SK-N-SH (cell line): ENCODE data around the gene CRB1. TPM values are rescaled to one million over a fixed set of nuclear protein-coding genes. Genes with fewer than 3 reads are reported as not detected.
A peak's percentile ranks its signal among the peaks of the same experiment; 100 is the strongest.

Source experiments
- CTCF ChIA-PET: fragments of 300-600, 350-600 bp; formaldehyde crosslinking; extraction: SDS; loops from one replicate; lab custom pipeline; 2021; lab: Yijun Ruan, JAX
- POLR2A ChIA-PET: fragments of 350-600 bp; sonication (Branson Sonifier 250); formaldehyde crosslinking; extraction: SDS; loops from one replicate; lab custom pipeline; 2020; ENCODE audit warnings: antibody characterized with exemption, inconsistent platforms; lab: Yijun Ruan, JAX
- DNase-seq: peaks from one replicate; pipeline ENCODE4 v3.0.0; 2012
- H2AFZ ChIP-seq: fragments of 200-600 bp; sonication (generic); 2 replicates; pipeline ENCODE4 v1.8.1; 2016; ENCODE audit warnings: antibody characterized with exemption, mild to moderate bottlenecking, low read depth
- H3F3A ChIP-seq: fragments of 200-600 bp; sonication (generic); replicated peaks from 2 replicates; pipeline ENCODE3; 2016; ENCODE audit warnings: antibody characterized with exemption, mild to moderate bottlenecking; ENCODE audit not compliant: insufficient read depth
- H3K27ac ChIP-seq, 2 experiments: fragments of 200-500 bp in 1 of 2; fragments of 200-600 bp in 1 of 2; sonication (Bioruptor generic) in 1 of 2; sonication (generic), shearing (Covaris generic) in 1 of 2; 2 replicates each; pipeline versions ENCODE4 v1.5.1 to v1.6.1; 2014 to 2016; ENCODE audit warnings: low read depth in 2 of 2, inconsistent platforms in 1 of 2, low read length in 1 of 2, mild to moderate bottlenecking in 1 of 2, mixed read lengths in 1 of 2
- H3K27me3 ChIP-seq: fragments of 200-600 bp; sonication (generic), shearing (Covaris generic); 2 replicates; pipeline ENCODE4 v1.6.1; 2016; ENCODE audit warnings: mixed run types; ENCODE audit not compliant: insufficient read depth
- H3K36me3 ChIP-seq, 2 experiments: fragments of 200-500 bp in 1 of 2; fragments of 200-600 bp in 1 of 2; sonication (Bioruptor generic) in 1 of 2; sonication (generic) in 1 of 2; replicated peaks in 1 of 2; 2 replicates each; pipeline versions ENCODE3 to v1.5.1; 2014 to 2016; ENCODE audit warnings: low read length in 1 of 2, mild to moderate bottlenecking in 1 of 2; ENCODE audit not compliant: insufficient read depth in 2 of 2, control insufficient read depth in 1 of 2
- H3K4me1 ChIP-seq, 2 experiments: fragments of 200-500 bp in 1 of 2; fragments of 200-600 bp in 1 of 2; sonication (Bioruptor generic) in 1 of 2; sonication (generic), shearing (Covaris generic) in 1 of 2; 2 replicates each; pipeline versions ENCODE4 v1.5.1 to v1.6.1; 2014 to 2016; ENCODE audit warnings: low read depth in 1 of 2, low read length in 1 of 2, mixed run types in 1 of 2; ENCODE audit not compliant: insufficient read depth in 2 of 2, control insufficient read depth in 1 of 2
- H3K4me2 ChIP-seq: fragments of 200-600 bp; sonication (generic), shearing (Covaris generic); 2 replicates; pipeline ENCODE4 v1.6.1; 2017; ENCODE audit warnings: mixed run types
- H3K4me3 ChIP-seq, 2 experiments: fragments of 200-500 bp in 1 of 2; fragments of 200-600 bp in 1 of 2; sonication (Bioruptor generic) in 1 of 2; sonication (generic), shearing (Covaris generic) in 1 of 2; 2 replicates each; pipeline versions ENCODE4 v1.5.1 to v1.8.1; 2014 to 2016; ENCODE audit warnings: low read depth in 2 of 2, inconsistent platforms in 1 of 2, low read length in 1 of 2, mild to moderate bottlenecking in 1 of 2, mixed read lengths in 1 of 2, moderate library complexity in 1 of 2
- H3K79me2 ChIP-seq: fragments of 200-600 bp; sonication (generic); 2 replicates; pipeline ENCODE4 v1.8.1; 2017; ENCODE audit warnings: mild to moderate bottlenecking; ENCODE audit not compliant: insufficient read depth
- H3K9ac ChIP-seq: fragments of 200-600 bp; sonication (generic); 2 replicates; pipeline ENCODE4 v1.6.1; 2017; ENCODE audit warnings: mixed run types
- H3K9me2 ChIP-seq: fragments of 200-600 bp; sonication (generic); 2 replicates; pipeline ENCODE4 v1.6.1; 2017; ENCODE audit warnings: mixed run types
- H3K9me3 ChIP-seq: fragments of 200-600 bp; sonication (generic); 2 replicates; pipeline ENCODE4 v1.6.1; 2017; ENCODE audit warnings: mixed run types, mild to moderate bottlenecking, moderate library complexity
- H4K20me1 ChIP-seq: fragments of 200-600 bp; sonication (generic); 2 replicates; pipeline ENCODE4 v1.6.1; 2017; ENCODE audit warnings: mild to moderate bottlenecking, mixed run types; ENCODE audit not compliant: insufficient read depth
- EP300 ChIP-seq, 2 experiments: IDR thresholded peaks; 2 replicates each; pipeline versions ENCODE4 v1.4.0 to v1.6.1; 2012; ENCODE audit warnings: borderline replicate concordance in 1 of 2, low read depth in 1 of 2, low read length in 1 of 2
- EZH2phosphoT487 ChIP-seq: fragments of 200-600 bp; sonication (generic); IDR thresholded peaks from 2 replicates; pipeline ENCODE4 v1.6.1; 2017; ENCODE audit warnings: low read depth, mixed run types, mild to moderate bottlenecking, antibody characterized with exemption, moderate library complexity, borderline replicate concordance
- FOSL2 ChIP-seq: IDR thresholded peaks from 2 replicates; pipeline ENCODE4 v1.4.0; 2012; ENCODE audit warnings: low read depth, mild to moderate bottlenecking, moderate library complexity, borderline replicate concordance
- FOXM1 ChIP-seq: IDR thresholded peaks from 2 replicates; pipeline ENCODE4 v1.4.0; 2012; ENCODE audit warnings: low read depth, mild to moderate bottlenecking
- MEF2A ChIP-seq: IDR thresholded peaks from 2 replicates; pipeline ENCODE4 v1.4.0; 2012; ENCODE audit warnings: low read depth, borderline replicate concordance
- NFIC ChIP-seq: IDR thresholded peaks from 2 replicates; pipeline ENCODE4 v1.4.0; 2012; ENCODE audit warnings: borderline replicate concordance
- NRF1 ChIP-seq: IDR thresholded peaks from 2 replicates; pipeline ENCODE4 v1.6.1; 2012; ENCODE audit warnings: low read depth, mild to moderate bottlenecking, low read length
- POLR2AphosphoS5 ChIP-seq: IDR thresholded peaks from 2 replicates; pipeline ENCODE4 v1.6.1; 2012; ENCODE audit warnings: low read depth, low read length
- RAD21 ChIP-seq: IDR thresholded peaks from 2 replicates; pipeline ENCODE4 v1.6.1; 2012; ENCODE audit warnings: mild to moderate bottlenecking, low read length
- REST ChIP-seq: IDR thresholded peaks from 2 replicates; pipeline ENCODE4 v1.6.1; 2012; ENCODE audit warnings: mild to moderate bottlenecking, low read depth, low read length, moderate library complexity
- RXRA ChIP-seq: IDR thresholded peaks from 2 replicates; pipeline ENCODE4 v1.4.0; 2012; ENCODE audit warnings: low read depth, mild to moderate bottlenecking, borderline replicate concordance
- SMC3 ChIP-seq: IDR thresholded peaks from 2 replicates; pipeline ENCODE4 v1.6.1; 2012; ENCODE audit warnings: low read depth, low read length, improper control_type of control experiment
- TEAD4 ChIP-seq: IDR thresholded peaks from 2 replicates; pipeline ENCODE4 v1.4.0; 2012; ENCODE audit warnings: mild to moderate bottlenecking, borderline replicate concordance; ENCODE audit not compliant: insufficient read depth
- WGBS: methylation state at CpG from one replicate; pipeline ENCODE4 v1.1.6; 2017; ENCODE audit warnings: low lambda C conversion rate; 5-methylcytosine and 5-hydroxymethylcytosine counted together
- polyA plus RNA-seq, 3 experiments: library from polyadenylated mRNA; depleted of rRNA; stranded (reverse); fragments of >200 nt; gene quantifications; 2 replicates each; pipeline ENCODE4 v1.2.3, GENCODE V29; 2012
- TF ChIP-seq, protein P1 (sequence below): fragments of 150-350 bp; IDR thresholded peaks from 2 replicates; pipeline ENCODE4 v1.6.1; 2017; ENCODE audit warnings: antibody characterized with exemption, low read length, low read depth, borderline replicate concordance
- TF ChIP-seq, protein P2 (sequence below): IDR thresholded peaks from 2 replicates; pipeline ENCODE4 v1.4.0; 2012; ENCODE audit warnings: low read depth, borderline replicate concordance

CRB1 gene
- polyA plus RNA-seq, 1 of the 3 experiments (the other 2 are of a cell fraction) = 0.13 TPM

DNA sequence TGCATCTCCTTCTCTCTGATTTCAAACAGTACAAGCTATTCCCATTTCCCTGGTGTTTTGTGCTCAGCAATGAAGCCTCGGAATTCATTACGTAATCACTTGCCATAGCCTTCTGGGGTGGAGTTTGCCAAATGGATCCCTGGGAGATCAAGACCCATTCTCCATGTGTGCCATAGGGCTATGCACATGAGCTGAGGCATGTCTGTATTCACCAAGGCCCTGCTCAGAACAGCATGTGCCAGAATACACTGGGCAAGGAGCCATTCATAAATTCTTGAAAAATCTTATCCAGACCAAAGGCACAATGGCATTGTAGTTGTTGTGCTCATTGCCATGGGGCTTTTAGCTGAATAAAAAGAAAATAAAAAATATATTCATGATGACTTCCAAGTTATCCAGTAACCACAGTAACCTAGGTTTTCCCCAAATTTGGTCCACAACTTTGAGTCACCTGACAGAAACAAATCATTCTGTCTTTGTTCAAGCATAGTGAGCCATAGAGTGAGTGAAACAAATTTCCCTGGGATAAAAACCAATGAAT is 53.0 kb downstream of the CRB1 start (continued):
- TF ChIP-seq REST (no peak), FOSL2 (no peak), RAD21 (no peak), NFIC (no peak), EP300 (IDR thresholded peaks at IDR 0.05; ENCODE audit: borderline replicate concordance in 1 of 2, low read depth in 1 of 2, low read length in 1 of 2) (no peak), SMC3 (no peak), MEF2A (no peak)
- TF ChIP-seq, protein P1, sequence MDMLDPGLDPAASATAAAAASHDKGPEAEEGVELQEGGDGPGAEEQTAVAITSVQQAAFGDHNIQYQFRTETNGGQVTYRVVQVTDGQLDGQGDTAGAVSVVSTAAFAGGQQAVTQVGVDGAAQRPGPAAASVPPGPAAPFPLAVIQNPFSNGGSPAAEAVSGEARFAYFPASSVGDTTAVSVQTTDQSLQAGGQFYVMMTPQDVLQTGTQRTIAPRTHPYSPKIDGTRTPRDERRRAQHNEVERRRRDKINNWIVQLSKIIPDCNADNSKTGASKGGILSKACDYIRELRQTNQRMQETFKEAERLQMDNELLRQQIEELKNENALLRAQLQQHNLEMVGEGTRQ = no peak
- TF ChIP-seq, protein P2, sequence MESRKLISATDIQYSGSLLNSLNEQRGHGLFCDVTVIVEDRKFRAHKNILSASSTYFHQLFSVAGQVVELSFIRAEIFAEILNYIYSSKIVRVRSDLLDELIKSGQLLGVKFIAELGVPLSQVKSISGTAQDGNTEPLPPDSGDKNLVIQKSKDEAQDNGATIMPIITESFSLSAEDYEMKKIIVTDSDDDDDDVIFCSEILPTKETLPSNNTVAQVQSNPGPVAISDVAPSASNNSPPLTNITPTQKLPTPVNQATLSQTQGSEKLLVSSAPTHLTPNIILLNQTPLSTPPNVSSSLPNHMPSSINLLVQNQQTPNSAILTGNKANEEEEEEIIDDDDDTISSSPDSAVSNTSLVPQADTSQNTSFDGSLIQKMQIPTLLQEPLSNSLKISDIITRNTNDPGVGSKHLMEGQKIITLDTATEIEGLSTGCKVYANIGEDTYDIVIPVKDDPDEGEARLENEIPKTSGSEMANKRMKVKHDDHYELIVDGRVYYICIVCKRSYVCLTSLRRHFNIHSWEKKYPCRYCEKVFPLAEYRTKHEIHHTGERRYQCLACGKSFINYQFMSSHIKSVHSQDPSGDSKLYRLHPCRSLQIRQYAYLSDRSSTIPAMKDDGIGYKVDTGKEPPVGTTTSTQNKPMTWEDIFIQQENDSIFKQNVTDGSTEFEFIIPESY = no peak

- H3K4me2 ChIP-seq = peak overlapping the region; percentile 27; the same call in 1 of the 2 replicates
- TF ChIP-seq REST = no peak
- no peak for TF ChIP-seq NFIC
- no peak for TF ChIP-seq NRF1
- no peak for TF ChIP-seq TEAD4
- no peak for TF ChIP-seq FOXM1
- no peak for TF ChIP-seq EP300 (IDR thresholded peaks at IDR 0.05; ENCODE audit: borderline replicate concordance in 1 of 2, low read depth in 1 of 2, low read length in 1 of 2)
- no peak for TF ChIP-seq RXRA
- no peak for TF ChIP-seq EZH2phosphoT487
- no peak for TF ChIP-seq FOSL2
- TF ChIP-seq, protein P1 = no peak
- TF ChIP-seq POLR2AphosphoS5 = no peak
- TF ChIP-seq, all 33 proteins: peak for 0
- H3K4me1 ChIP-seq = peaks cover 0 to 4% of the 10 kb centered on the region in 2 experiments; a peak in 1 of 4 replicates
- H3K36me3 ChIP-seq = no peaks in the 10 kb centered on the region
- DNase-seq = no peak
- H3K27me3 ChIP-seq = no peaks in the 10 kb centered on the region
- H3K9ac ChIP-seq = peak overlapping the region; percentile 61; the same call in 1 of the 2 replicates
- no peaks in the 10 kb centered on the region for H3K9me3 ChIP-seq
- no peaks in the 10 kb centered on the region for H3K9me2 ChIP-seq
- no peaks in the 10 kb centered on the region for H4K20me1 ChIP-seq
- ChIA-PET POLR2A (no interaction called here), CTCF (no interaction called here)
- WGBS = 86% methylated on average over 2 of the region's 2 CpGs
- H3K4me3 ChIP-seq = no peak overlapping the region
- H3K27ac ChIP-seq = peak overlapping the region in 1 of 2 experiments; percentile 95; a peak in 2 of 4 replicates
- H3K79me2 ChIP-seq = no peaks in the 10 kb centered on the region
- H3F3A ChIP-seq = peaks cover 26% of the 10 kb centered on the region
- H2AFZ ChIP-seq = no peak overlapping the region
Observed at GRCh38 chr1:197321811-197322210, 53.8 kb downstream of the CRB1 start.
